HepG2 (cell line): ENCODE results near the gene CCND1. TPM values are rescaled to one million over a fixed set of nuclear protein-coding genes. Genes with fewer than 3 reads are reported as not detected.

Source experiments
- CHD2 ChIP-seq: IDR thresholded peaks from 2 replicates; pipeline ENCODE4 v1.6.1; 2011; ENCODE audit warnings: low read depth, low read length, improper control_type of control experiment
- ETV5 ChIP-seq: IDR thresholded peaks from 2 replicates; pipeline ENCODE4 v1.6.1; 2018; ENCODE audit warnings: missing biosample characterization, missing genetic modification reagents, inconsistent platforms, borderline replicate concordance
- FUBP1 ChIP-seq: sonication (generic); formaldehyde crosslinking; IDR thresholded peaks from 2 replicates; pipeline ENCODE4 v1.5.1; 2020; ENCODE audit warnings: missing genetic modification reagents, mild to moderate bottlenecking, borderline replicate concordance
- GLI4 ChIP-seq: sonication (generic); formaldehyde crosslinking; IDR thresholded peaks from 2 replicates; pipeline ENCODE4 v1.5.1; 2020; ENCODE audit warnings: missing genetic modification reagents, mild to moderate bottlenecking, moderate library complexity, borderline replicate concordance
- HMG20B ChIP-seq: conservative IDR thresholded peaks from 2 replicates; pipeline ENCODE4 v1.6.1; 2016; ENCODE audit warnings: missing genetic modification reagents, missing compliant biosample characterization
- JUND ChIP-seq: sonication (generic); formaldehyde crosslinking; IDR thresholded peaks from 2 replicates; pipeline ENCODE4 v1.8.0; 2022; ENCODE audit warnings: mild to moderate bottlenecking, missing genetic modification reagents
- PHF21A ChIP-seq: sonication (generic); formaldehyde crosslinking; IDR thresholded peaks from 2 replicates; pipeline ENCODE4 v1.5.0; 2020; ENCODE audit warnings: mild to moderate bottlenecking, missing genetic modification reagents
- RXRB ChIP-seq: IDR thresholded peaks from 2 replicates; pipeline ENCODE4 v1.6.1; 2016; ENCODE audit warnings: borderline replicate concordance, missing genetic modification reagents, missing compliant biosample characterization
- SP2 ChIP-seq: sonication (generic); formaldehyde crosslinking; IDR thresholded peaks from 2 replicates; pipeline ENCODE4 v1.5.1; 2020; ENCODE audit warnings: mild to moderate bottlenecking, missing genetic modification reagents
- SP4 ChIP-seq: sonication (generic); formaldehyde crosslinking; IDR thresholded peaks from 2 replicates; pipeline ENCODE4 v1.8.1; 2023; ENCODE audit warnings: mild to moderate bottlenecking, missing genetic modification reagents
- ZNF207 ChIP-seq: fragments of 450-650 bp; IDR thresholded peaks from 2 replicates; pipeline ENCODE4 v1.6.1; 2016; ENCODE audit warnings: antibody characterized with exemption, borderline replicate concordance
- ZNF251 ChIP-seq: sonication (generic); formaldehyde crosslinking; IDR thresholded peaks from 2 replicates; pipeline ENCODE4 v1.9.0; 2021; ENCODE audit warnings: mild to moderate bottlenecking, missing genetic modification reagents
- ZNF432 ChIP-seq: sonication (generic); formaldehyde crosslinking; IDR thresholded peaks from 2 replicates; pipeline ENCODE4 v1.5.0; 2020; ENCODE audit warnings: missing genetic modification reagents, mild to moderate bottlenecking, borderline replicate concordance
- ZNF484 ChIP-seq: sonication (generic); formaldehyde crosslinking; IDR thresholded peaks from 2 replicates; pipeline ENCODE4 v1.5.1; 2020; ENCODE audit warnings: mild to moderate bottlenecking, low read depth, missing genetic modification reagents, borderline replicate concordance
- ZNF616 ChIP-seq: sonication (generic); formaldehyde crosslinking; IDR thresholded peaks from 2 replicates; pipeline ENCODE4 v1.5.0; 2020; ENCODE audit warnings: low read depth, mild to moderate bottlenecking, missing genetic modification reagents
- ZNF670 ChIP-seq: sonication (generic); formaldehyde crosslinking; IDR thresholded peaks from 2 replicates; pipeline ENCODE4 v1.8.0; 2022; ENCODE audit warnings: mild to moderate bottlenecking, missing genetic modification reagents, borderline replicate concordance
- ZNF740 ChIP-seq: sonication (generic); formaldehyde crosslinking; IDR thresholded peaks from 2 replicates; pipeline ENCODE4 v1.4.0; 2020; ENCODE audit warnings: missing genetic modification reagents
- ZNF772 ChIP-seq: sonication (generic); formaldehyde crosslinking; IDR thresholded peaks from 2 replicates; pipeline ENCODE4 v1.5.0; 2020; ENCODE audit warnings: mild to moderate bottlenecking, missing genetic modification reagents
- ZNF879 ChIP-seq: sonication (generic); formaldehyde crosslinking; IDR thresholded peaks from 2 replicates; pipeline ENCODE4 v1.8.1; 2023; ENCODE audit warnings: missing genetic modification reagents
- ZNF891 ChIP-seq: sonication (generic); formaldehyde crosslinking; IDR thresholded peaks from 2 replicates; pipeline ENCODE4 v1.5.0; 2020; ENCODE audit warnings: mild to moderate bottlenecking, missing genetic modification reagents
- polyA plus RNA-seq, 8 experiments: library from polyadenylated mRNA; depleted of rRNA in 3 of 8; stranded (reverse) in 7 of 8; unstranded in 1 of 8; fragments of >200 nt; fragmentation: Illumina TruSeq in 4 of 8; extraction: Trizol in 4 of 8; gene quantifications; 2 replicates each; pipeline versions ENCODE4 v1.2.1 to v1.2.3, GENCODE V29; 2011 to 2016; ENCODE audit warnings: low read depth in 4 of 8, missing spikeins in 1 of 8, mixed read lengths in 1 of 8; ENCODE audit not compliant: insufficient read depth in 1 of 8
- total RNA-seq, 5 experiments: library from RNA; depleted of rRNA; stranded (reverse); fragments of >200 nt; fragmentation: Illumina TruSeq; extraction: Trizol; gene quantifications; 2 replicates each; pipeline ENCODE4 v1.2.3, GENCODE V29; 2016; ENCODE audit warnings: low read depth in 1 of 5
- TF ChIP-seq, protein P1 (sequence below): sonication (generic); formaldehyde crosslinking; IDR thresholded peaks from 2 replicates; pipeline ENCODE4 v1.8.0; 2022; ENCODE audit warnings: missing genetic modification reagents, mild to moderate bottlenecking, moderate library complexity, borderline replicate concordance
- TF ChIP-seq, protein P2 (sequence below): sonication (generic); formaldehyde crosslinking; IDR thresholded peaks from 2 replicates; pipeline ENCODE4 v1.4.0; 2020; ENCODE audit warnings: mild to moderate bottlenecking, missing genetic modification reagents
- TF ChIP-seq, protein P3 (sequence below): sonication (generic); formaldehyde crosslinking; IDR thresholded peaks from 2 replicates; pipeline ENCODE4 v1.4.0; 2020; ENCODE audit warnings: mild to moderate bottlenecking, missing genetic modification reagents

CCND1 gene
- total and polyA plus RNA-seq, 2 of the 13 experiments (the other 11 are each of a cell fraction or from before 2014, with no cell fraction given): 107 to 136 TPM

- TF ChIP-seq, protein P1, sequence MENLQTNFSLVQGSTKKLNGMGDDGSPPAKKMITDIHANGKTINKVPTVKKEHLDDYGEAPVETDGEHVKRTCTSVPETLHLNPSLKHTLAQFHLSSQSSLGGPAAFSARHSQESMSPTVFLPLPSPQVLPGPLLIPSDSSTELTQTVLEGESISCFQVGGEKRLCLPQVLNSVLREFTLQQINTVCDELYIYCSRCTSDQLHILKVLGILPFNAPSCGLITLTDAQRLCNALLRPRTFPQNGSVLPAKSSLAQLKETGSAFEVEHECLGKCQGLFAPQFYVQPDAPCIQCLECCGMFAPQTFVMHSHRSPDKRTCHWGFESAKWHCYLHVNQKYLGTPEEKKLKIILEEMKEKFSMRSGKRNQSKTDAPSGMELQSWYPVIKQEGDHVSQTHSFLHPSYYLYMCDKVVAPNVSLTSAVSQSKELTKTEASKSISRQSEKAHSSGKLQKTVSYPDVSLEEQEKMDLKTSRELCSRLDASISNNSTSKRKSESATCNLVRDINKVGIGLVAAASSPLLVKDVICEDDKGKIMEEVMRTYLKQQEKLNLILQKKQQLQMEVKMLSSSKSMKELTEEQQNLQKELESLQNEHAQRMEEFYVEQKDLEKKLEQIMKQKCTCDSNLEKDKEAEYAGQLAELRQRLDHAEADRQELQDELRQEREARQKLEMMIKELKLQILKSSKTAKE (CRISPR knock-in tag): peak; percentile 27; the same call in 1 of the 2 replicates
- no peak for TF ChIP-seq ZNF616 (CRISPR knock-in tag)
- TF ChIP-seq ZNF891 (CRISPR knock-in tag): no peak
- TF ChIP-seq ETV5 (CRISPR knock-in tag): peak; percentile 94
- no peak for TF ChIP-seq ZNF484 (CRISPR knock-in tag)
- TF ChIP-seq GLI4 (CRISPR knock-in tag): no peak
- TF ChIP-seq SP4: no peak; the same call in 1 of the 2 replicates
- no peak for TF ChIP-seq ZNF772 (CRISPR knock-in tag)
- no peak for TF ChIP-seq JUND
- TF ChIP-seq, protein P2, sequence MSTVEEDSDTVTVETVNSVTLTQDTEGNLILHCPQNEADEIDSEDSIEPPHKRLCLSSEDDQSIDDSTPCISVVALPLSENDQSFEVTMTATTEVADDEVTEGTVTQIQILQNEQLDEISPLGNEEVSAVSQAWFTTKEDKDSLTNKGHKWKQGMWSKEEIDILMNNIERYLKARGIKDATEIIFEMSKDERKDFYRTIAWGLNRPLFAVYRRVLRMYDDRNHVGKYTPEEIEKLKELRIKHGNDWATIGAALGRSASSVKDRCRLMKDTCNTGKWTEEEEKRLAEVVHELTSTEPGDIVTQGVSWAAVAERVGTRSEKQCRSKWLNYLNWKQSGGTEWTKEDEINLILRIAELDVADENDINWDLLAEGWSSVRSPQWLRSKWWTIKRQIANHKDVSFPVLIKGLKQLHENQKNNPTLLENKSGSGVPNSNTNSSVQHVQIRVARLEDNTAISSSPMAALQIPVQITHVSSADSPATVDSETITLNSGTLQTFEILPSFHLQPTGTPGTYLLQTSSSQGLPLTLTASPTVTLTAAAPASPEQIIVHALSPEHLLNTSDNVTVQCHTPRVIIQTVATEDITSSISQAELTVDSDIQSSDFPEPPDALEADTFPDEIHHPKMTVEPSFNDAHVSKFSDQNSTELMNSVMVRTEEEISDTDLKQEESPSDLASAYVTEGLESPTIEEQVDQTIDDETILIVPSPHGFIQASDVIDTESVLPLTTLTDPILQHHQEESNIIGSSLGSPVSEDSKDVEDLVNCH (CRISPR knock-in tag): no peak
- TF ChIP-seq FUBP1 (CRISPR knock-in tag): no peak
- no peak for TF ChIP-seq SP2 (CRISPR knock-in tag)
- TF ChIP-seq ZNF670 (CRISPR knock-in tag): no peak
- no peak for TF ChIP-seq ZNF879 (CRISPR knock-in tag)
- TF ChIP-seq, protein P3, sequence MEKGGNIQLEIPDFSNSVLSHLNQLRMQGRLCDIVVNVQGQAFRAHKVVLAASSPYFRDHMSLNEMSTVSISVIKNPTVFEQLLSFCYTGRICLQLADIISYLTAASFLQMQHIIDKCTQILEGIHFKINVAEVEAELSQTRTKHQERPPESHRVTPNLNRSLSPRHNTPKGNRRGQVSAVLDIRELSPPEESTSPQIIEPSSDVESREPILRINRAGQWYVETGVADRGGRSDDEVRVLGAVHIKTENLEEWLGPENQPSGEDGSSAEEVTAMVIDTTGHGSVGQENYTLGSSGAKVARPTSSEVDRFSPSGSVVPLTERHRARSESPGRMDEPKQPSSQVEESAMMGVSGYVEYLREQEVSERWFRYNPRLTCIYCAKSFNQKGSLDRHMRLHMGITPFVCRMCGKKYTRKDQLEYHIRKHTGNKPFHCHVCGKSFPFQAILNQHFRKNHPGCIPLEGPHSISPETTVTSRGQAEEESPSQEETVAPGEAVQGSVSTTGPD (CRISPR knock-in tag): no peak
- TF ChIP-seq PHF21A: peak; percentile 89
- TF ChIP-seq RXRB (CRISPR knock-in tag): peak; percentile 65; the same call in 1 of the 2 replicates
- TF ChIP-seq ZNF251: no peak
- no peak for TF ChIP-seq ZNF432 (CRISPR knock-in tag)
- no peak for TF ChIP-seq ZNF740 (CRISPR knock-in tag)
- TF ChIP-seq ZNF207: no peak
- no peak for TF ChIP-seq HMG20B (CRISPR knock-in tag)
- TF ChIP-seq CHD2: no peak
Observed at GRCh38 chr11:69702239-69702691, 61.3 kb downstream of the CCND1 start (continued).
